Measurements from ENCODE around the gene MBP.

The MBP gene

DNA sequence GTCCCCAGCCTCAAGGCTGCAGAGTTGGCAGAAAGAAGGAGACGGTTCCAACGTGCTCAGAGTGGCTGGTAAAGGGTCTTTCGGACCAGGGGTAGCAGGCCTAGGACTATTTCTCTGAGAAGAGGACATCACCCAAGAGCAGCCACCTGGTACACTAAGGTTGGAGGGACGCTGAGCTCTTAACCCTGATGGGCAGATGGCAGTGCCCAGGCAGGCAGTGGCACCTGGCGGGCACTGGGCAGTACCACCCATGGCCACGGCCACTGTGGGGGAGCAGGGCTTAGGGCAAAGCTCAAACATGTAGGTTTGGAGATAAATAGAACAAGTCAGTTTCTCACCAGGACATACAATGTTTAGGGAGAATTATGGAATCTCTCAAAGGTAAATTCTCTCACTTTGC lies 53.5 kb downstream of the MBP start:
- no peak for DNase-seq

DNA sequence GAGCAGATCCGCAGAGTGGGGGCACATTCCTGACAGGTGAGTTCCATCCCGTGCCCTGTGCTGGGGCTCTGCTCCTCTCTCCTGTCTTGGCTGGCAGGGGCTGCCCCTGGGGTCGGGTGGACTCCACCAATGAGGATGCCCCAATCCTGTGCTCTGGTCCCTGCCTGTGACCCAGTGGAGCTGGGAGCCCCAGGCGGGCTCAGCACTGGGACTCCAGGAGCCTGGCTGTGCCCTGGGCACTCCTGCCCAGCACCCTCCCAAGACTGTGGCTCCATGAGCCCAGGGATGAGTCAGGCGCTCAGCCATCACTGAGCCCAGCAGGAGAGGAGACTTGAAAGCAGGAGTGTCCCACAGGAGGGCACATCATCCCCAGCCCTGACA lies 53.9 kb downstream of the MBP start:
- DNase-seq: no peak

DNA sequence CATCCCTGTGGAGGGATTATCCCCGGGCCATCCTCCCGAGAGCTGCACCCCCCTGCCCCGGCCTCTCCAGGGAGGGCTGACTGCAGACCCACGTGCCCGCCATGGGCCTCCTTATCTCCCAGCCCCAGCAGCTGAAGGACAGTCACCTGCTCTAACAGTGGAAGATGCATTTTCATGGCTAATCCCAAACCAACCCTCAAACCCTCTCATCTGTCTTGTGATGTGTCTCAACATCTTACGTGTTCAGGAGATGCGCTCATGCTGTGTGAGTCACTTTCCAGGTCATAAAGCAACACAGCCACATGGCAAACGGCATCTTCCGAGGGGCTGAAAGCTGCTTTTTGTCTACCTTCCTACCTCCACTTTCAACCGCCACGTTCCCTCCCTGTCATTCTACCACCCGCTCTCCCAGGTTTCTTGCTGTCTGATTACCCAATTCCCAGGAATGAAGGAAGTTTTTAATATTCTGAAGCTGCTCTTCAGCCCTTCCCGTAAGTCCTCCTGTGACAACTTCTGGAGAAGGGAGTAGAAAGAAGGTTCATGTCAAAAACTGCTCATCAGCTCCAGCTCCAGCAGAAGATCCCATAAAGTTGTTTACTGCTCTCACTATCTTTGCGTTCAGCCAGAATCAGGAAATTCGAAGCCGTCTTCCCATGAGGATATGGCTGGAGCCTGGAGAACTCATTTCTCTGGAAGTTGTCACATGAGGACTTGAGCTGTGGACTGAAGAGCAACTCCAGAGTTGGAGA lies 54.5 kb downstream of the MBP start:
- DNase-seq: no peak

DNA sequence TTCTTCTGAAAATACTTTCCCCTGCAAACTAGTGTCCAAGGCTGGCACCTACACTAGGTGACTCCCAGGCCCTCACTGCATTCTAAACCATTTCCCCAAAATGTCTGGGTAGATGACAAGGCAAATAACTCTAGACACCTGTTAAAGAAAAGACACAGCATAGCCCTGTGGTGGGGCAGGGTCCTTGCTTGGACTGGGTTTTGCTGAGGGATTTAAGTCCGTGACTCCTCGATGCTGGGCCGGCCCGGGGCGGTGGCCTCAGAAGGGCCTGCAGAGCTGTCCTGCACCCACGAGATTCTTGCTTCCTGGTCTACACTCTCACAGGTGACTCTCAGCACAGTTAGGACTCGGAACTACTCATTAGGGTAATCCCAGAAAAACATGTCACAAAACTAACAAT lies 55.2 kb downstream of the MBP start:
- DNase-seq: no peak

DNA sequence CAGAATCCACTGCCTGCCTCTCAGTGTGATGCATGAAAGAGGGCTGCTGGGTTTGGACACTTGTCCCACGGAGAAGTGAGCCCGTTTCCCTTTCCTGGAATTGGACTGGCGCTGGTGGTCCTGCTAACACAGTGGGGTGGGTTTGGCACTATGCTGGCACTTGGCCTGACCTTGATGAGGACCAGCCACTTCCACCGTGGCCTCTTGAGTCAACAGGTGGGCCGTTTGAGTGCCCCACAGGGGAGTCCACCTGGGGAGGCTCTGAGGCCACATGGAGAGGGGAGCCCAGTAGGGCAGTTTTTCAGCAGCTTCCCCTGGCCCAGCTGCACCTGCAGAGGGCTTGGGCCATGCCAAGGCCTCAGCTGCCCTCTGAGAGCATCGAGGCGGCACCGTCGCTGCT lies 56.5 kb downstream of the MBP start:
- no peak for DNase-seq

DNA sequence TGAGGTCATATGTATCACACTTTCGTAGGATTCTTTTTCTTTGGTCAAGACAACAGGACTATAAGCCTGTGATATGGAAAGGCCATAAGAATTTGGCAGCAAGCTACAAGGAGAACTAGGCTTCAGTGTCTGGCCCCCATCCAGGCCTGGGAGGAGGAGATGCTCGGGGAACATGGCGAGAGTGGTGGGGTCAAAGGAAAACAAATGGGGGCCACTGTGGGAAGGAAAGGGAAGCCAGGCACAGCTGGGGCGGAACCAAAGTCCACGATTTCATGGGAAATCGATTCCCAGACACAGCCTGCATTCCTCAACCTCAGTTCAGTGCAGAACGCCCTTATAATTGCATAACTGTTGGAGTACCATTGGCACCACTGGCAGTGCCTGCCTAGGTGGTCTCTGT lies 58.2 kb downstream of the MBP start:
- no peak for DNase-seq

DNA sequence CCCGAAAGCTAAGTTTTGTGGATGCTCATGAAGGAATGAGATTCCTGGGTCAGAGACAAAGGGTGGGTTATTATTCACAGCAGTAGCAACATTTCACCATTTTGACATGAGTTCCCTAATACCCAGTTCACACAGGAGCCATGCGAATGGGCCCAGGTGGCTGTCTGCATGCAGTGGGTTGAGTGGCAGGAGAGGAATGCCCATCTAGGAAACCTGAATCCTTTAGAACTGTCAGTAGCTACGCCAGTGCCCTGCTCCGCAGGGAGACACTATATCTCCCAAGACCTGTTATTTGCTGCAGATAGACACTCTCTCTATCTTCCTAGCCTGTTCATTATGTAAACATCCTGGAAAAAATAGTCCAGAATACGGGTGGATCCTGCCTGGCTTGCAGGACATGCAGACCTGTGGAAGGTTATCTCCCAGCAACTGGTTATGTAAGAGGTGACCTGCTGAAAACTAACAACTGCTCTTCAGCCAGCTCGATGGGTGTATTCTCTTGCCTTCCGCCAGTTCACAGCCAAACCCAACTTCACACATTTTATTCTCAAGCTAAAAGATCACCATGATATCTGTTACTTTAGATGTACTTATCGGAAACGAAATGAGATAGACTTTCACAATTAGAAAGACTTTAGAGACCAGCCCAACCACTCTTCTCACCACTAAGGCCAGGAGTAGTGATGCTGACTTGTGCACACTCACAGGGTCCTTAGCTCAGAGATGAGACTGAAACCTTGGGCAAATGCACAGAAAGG lies 59.1 kb downstream of the MBP start:
- no peak for DNase-seq

DNA sequence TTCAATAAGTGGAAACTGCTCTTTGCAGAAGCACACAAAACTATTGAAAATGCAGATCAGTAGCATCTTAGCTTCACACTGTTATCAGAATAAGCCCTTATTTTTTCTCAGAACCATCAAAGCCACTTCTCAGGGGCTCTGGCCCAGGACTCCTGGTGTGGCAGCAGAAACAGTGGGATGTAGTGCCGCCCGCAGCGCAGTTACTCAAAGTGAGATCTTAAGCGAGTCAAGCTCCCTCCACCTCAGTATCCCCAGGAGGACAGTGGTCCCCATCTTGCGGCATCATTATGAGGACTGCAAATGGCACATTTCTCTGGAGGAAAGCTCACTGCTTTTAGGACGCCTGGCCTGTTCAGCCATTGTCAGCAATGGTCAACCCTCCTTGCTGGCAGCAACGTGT lies 60.0 kb downstream of the MBP start:
- DNase-seq: no peak

DNA sequence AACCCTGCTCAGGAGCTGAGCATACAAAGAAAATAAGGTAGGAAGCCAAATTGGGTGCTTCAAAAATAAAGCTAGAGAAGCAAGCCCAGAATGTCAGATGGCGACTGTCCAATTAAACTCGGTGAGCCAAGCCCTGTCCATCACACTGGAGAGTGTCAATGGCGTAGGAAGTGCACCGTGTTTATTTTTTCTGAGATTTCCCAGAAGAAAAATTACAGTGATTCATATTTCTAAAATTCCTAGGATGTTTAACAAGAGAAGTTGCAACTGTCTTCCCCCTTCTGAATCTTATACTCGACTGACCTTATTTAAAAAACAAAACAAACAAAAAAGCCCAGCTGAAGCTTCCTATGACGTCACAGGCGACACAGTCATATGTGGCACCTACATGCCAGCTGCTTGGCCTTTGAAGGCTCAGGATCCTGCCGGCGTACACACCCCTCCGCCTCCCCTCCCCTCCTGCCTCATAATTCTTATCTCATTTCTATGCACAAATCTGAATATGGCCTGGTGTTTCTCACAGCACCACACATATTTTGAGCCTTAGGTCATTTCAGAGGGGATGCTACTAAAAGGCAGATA lies 60.8 kb downstream of the MBP start:
- DNase-seq: peak; percentile 73

DNA sequence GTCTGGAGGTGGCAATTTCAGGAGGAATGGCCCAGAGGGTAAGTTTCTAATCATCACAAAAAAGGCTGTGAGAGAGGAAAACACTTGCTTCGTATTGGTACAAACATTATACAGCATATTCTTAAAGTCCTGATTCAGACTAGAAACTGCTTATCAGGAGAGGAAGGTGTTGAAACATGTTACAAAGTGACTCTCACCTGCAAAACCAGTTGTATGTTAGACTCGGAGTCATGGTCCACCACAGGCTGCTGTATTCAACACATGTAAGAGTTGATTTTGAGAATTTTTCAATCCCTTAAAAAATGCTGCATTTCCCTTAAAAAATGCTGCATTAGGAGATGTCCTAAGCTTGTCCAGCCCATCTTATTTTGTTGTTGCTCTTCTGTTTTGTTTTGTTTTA lies 61.5 kb downstream of the MBP start:
- no peak for DNase-seq

DNA sequence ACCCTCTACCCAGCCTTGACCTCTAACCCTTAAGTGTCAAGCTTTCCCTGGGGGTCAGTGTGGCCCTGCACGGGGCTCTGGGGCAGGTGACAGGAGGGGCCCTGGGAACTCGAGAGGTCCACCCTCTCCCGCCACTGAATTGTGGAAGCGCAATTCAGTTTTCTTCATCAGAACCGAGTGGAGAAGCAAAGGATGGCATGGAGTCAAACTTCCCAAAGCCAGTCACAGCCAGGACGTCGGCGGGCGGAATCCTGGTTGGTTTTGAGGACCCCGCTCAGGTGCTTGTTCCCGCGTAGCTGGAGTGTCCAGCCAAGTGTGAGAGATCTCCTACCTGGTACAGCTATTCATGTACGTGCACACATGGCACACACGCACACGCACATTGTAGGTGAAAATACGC lies 62.0 kb downstream of the MBP start:
- no peak for DNase-seq

DNA sequence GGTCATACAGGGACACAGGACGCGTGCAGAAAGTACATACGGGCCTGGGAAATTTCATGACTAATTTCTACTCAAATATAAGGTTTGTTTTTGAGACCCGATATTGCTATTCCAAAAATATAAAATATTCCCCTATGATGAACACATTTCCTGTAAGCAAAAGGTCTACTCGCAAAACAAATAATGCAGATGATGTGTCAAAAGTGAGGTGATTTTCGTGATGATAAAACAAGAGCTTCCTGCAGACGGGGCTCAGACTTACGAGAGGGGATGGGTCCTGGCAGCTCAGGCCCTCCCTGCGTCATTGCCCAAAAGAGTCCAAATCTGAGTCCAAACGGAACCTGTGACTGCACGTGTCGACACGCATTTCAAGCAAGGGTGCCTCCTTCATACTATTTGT lies 62.7 kb downstream of the MBP start:
- no peak for DNase-seq

DNA sequence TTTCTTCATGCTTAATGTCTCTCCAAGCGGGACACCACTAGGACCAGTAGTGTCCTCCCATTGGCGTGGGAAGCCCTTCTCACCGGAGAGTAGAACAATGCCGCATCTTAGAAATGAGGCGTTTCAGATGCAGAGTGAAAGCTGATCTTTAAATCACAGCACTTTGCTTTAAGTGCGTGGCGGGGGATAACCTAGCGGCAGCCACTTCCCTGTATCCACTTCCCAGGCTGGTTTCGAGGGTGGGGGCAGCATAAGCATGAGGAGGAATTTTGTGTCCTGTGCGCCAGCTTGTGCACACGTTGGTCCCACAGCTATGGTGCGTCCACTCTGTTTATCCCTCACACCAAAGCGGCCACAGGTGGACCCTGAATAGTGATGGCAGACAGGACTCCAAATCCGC lies 63.1 kb downstream of the MBP start:
- DNase-seq: no peak

DNA sequence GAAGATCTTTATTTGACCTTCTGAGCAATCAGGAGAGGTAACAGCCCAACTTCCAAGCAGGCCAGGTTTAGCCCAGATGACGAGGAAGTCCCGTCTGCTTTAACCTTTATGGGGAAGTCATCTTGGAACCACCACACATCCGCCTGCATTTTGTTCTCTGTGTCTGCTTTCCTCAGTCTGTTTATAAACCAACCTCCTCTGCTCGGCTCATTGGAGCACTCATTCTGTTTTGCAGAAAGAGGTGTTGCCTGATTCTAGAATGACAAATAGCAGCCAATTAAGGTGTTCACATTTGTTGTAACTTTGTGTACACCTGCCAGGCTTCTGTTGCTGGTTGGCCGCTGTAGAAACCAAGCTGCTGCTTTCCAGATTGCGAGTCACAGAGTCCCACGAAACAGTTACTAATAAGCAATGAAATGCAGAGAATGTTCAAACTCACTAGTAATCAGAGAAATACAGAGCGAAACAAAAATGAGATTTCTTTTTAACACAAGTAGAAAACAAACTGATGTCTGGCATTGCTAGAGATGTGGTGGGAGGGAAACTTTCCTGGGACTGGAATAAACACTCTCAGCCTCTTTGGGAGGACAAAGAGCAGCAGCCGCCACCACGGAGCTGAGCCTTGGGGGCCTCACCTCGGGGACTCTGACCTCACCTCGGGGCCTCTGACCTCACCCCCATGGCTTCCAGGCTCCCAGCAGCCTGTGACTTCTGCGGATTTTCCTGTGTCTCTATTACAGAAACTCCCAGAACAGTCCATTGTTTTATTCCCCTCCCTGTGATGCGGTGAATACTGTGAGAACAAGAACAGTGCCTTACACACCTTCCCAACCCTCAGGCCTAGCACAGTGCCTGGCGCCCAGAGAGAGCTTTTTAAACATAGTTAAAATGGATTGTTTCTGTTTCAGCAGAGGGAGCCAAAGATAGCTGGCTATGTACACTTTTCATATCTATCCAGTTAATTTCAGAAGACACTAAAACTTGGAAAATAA lies 64.0 kb downstream of the MBP start:
- DNase-seq: no peak

DNA sequence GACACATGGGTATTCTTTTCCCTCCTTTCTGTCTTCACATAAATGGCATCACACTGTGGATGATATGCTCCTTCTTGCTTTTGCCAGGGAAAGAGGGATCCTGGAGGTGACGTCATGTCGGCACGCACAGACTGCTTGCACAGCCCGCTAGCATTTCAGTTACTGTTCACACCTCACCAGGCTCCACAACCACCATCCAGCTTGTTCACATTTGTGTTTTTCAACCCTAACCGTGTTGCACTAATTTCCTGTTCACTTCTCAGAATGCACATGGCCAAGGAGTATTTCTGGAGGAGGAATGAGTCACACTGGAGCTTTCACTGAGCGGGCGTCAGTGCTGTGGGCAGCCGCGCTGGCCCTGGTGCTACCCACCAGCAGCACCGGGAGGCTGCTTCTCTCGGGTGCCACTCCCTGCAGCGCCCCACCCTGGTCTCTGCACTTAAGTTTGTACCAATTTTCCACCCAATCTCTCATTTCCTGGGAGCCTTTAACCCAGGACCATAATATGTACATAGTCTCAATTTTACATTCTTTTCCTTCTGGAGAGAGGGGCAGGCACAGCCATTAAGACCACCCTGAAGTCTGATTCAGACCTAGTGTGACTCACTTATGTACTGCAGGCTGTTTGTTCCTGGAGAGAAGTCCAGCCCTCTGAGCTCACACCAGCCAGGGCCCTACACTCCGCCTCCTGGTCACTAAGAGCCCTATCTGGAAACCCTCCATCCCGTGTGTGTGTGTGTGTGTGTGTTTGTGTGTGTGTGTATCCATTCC lies 65.1 kb downstream of the MBP start:
- no peak for DNase-seq

DNA sequence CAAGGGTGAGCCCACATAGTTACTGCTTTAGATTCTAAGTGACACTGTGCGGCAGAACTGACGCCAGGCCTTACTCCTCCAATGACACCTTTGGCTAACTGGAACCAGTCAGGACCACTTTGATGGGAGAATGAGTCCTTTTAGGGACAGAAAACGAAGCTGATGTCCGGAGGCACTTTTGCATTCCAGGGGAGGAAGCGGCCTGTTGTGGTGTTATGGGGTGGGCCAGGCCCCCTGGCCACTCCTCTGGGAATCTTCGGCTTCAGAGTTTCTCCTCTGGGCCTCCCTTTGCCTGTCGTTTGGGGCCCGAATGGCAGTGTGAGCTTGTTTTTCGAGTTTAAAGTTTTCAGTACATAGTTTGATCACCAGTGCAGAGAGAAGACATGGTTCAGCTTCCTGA lies 65.9 kb downstream of the MBP start:
- no peak for DNase-seq

DNA sequence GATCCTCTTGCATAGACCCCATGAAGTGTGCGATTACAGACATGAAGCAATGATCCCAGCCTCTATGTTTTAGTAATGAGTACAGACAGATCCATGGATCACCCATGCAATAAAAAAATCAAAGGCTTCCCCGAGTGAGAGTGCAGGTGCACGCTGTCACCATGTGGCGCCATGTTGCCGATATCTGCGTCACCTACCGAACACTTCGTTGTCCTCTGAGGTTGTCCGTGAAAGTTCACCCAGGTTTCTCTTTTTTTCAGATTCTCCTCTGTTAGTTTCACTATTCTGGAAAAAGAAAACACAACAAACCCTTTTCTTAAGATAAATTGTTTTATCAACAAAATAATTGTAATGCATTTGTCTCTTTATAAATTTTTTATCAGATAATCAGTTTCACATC lies 66.5 kb downstream of the MBP start:
- no peak for DNase-seq

DNA sequence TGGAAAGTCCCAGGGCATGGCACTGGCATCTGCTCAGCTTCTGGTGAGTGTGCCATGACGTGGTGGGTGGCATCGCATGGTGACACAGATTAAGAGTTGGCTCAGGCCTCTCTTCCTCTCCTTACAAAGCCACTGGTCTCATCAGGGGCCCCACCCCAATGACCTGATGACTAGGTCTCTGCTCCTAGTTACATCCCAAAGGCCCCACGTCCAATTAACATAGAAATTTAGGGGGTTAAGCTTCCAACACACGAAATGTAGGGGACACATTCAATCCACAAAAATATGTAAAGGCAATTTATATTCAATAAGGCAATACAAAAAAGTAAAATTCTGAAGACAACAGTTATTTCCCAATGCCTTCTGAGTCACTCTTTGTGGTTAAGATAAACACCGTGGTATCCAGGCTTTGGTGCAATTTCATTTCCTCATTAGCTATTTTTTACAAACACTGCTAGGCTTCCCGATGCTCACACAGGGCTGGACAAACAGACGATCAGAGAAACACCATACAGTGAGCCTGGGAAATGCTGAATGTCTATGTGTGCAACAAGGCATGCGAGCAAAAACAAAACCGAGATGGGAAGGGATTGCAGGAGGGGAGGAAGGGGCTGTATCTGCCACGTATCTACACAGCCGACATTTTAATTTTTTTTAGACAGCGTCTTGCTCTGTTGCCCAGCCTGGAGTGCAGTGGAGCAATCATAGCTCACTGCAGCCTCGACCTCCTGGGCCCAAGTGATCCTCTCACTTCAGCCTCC lies 67.2 kb downstream of the MBP start:
- no peak for DNase-seq

DNA sequence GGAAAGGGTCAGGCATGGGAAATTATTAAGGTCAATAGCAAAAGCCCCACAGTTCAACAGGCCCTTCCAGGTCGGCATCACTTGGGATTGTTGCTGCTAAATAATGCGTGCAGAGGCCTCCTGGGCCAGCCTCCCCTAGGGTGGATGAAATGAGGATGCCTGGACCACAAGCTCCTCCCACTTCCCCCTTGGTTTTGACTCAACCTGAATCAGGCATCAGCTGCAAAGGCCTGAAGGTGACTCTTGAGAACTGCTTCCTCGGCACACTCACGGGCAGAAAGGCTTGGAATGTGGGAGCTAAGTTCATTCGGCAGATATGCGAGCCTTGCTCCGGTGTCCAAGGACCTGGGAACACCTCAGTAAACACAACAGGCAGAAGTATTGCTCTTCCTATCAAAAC lies 69.3 kb downstream of the MBP start:
- no peak for DNase-seq

DNA sequence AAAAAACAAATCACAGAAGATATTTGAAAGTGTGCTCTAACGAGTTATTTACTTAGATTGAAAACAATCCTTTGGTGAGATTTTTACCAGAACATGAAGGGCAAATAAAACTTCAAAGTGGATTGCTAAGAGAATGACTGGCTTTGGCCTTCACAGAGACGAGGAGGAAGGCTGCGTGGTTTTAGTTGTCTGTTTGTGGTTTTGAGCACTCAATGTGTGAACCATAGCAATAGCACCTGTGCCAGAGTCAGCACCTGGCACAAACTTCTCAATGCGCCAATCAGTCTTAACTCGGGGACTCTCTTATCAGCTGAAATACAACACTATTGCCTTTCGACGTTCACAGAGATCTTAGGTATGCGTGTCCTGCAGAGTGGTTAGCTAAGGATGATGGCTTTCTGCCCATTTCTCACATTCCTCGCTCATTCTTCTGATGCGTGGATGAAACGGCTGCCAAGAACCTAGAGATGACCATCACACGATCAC lies 70.0 kb downstream of the MBP start:
- no peak for DNase-seq

DNA sequence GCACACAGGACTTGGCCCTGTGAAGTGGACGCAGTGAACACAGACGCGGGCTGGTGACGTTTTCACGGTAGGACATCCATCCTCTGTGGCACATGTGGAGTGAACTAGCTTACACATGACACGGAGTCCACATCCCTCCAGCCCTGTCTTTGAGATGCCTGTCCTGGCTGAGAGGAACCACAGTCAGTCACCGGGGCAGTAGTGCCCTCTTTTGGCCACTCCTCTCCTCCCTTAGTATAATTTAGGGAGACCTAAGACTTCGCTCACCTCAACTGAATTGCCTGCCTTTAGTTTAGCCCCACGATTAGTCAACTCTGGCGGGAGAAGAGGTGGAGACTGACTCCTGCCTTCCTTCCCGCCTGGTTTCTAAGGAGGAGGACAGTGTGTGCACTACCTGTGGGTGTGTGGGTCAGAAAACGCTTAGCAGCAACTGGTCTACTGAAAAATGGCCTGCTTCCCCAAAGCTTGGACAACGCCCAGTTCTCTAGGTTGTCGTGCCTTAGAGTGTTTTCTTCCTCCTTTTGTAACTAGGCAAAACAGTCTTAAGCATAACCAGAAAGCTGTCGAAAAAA lies 70.6 kb downstream of the MBP start:
- no peak for DNase-seq
